GM21529 (cell line): ENCODE data around the gene COMMD3.
A peak's percentile ranks its signal among the peaks of the same experiment; 100 is the strongest.

Experiments
- ATAC-seq: cut with Tn5 transposase; IDR thresholded peaks from one replicate; pipeline ENCODE4 v1.9.1; 2021; ENCODE audit not compliant: unreplicated experiment

The COMMD3 gene

DNA sequence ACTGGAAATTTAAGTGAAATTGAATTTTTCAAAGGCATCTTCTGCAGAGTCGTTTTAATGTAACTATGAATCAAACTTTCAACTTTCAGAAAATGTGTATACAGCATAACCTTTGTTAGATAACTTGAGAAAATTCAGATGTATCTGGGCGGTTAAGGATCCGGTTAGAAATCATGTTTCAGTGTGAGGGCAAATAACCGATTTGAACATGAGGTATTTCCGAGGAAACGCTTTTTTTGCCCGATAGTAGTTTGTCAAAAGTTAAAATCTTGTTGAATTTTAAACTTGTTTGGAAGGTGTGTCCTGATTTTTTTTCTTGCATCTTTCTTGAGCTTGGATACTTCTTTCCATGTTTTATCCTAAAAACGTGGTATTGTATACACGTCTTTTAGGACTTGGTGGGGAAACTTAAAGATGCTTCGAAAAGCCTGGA is 3.4 kb downstream of the COMMD3 start:
- ATAC-seq: no peak

DNA sequence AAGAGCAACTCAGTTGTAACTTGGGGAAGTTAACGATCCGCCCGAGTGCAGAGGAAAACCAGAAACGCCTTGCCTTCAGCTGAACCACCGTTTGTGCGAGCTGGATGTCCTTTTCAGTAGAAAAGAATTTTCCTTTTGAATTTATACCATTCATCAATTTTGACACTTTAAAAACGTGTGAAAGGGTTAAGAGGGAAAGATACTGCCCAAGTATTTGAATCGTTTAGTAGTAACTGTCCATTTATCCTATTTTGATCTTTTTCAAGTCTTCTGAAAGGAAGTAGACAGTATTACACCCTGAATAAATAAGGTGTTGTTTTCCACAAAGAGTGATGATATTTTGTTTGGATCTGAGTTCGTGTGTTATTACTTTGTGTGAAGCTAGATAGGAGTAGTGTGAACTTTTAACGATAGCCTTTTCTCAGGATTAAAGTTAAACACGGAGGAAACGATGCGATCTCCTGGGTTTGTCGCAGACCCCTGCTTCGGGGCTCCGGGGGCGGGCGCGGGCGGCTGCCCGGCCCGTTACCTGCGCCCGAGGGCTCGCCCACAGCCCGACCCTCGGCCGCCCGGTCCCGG is 3.9 kb downstream of the COMMD3 start:
- no peak for ATAC-seq

DNA sequence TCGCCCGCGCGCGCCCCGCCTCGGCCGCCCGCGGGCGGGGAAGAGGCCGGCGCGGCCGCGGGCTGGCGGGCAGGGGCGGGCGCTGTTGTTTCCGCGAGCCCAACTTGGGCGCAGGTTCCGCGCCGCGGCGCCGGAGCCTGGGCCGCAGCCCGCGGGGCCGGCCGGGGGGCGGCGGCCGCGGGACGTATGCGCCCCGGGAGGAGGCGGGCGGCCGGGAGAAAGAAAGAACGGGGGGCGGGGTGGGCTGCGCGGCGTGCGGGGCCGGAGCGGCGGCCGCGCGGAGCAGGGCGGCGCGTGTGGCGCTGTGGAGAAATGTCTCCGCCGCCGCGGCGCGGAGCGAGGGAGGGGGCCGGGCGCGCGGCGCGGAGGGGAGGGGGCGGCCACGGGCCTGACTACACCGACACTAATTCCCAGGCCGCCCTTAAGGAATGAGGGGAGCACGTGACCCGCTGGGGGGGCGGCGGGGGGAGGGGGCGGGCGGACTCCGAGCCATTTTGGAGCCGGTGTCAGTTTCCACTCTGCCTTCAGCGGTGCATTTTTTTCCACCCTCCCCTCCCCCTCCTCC is 4.5 kb downstream of the COMMD3 start, which contains the start of gene BMI1:
TSS of gene BMI1 (plus strand) at position 509 of the 565 bp plus-strand sequence. CDS start 5,351 bp downstream, outside the sequence.
- ATAC-seq: peak; percentile 13

DNA sequence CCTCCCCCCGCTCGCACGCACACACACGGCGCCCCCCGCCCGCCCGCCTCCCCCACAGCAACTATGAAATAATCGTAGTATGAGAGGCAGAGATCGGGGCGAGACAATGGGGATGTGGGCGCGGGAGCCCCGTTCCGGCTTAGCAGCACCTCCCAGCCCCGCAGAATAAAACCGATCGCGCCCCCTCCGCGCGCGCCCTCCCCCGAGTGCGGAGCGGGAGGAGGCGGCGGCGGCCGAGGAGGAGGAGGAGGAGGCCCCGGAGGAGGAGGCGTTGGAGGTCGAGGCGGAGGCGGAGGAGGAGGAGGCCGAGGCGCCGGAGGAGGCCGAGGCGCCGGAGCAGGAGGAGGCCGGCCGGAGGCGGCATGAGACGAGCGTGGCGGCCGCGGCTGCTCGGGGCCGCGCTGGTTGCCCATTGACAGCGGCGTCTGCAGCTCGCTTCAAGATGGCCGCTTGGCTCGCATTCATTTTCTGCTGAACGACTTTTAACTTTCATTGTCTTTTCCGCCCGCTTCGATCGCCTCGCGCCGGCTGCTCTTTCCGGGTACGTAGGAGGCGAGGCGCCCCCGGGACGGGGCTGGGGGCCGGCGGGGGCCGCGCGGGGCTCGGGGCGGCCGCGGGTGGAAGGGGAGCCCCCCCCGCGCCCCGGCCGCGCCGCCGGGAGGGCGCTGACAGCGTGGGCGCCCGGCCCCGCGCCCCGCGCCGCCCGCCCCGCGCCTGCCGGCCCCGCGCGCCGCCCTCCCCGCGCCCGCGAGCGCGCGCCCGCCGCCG is 5.2 kb downstream of the COMMD3 start:
- no peak for ATAC-seq

DNA sequence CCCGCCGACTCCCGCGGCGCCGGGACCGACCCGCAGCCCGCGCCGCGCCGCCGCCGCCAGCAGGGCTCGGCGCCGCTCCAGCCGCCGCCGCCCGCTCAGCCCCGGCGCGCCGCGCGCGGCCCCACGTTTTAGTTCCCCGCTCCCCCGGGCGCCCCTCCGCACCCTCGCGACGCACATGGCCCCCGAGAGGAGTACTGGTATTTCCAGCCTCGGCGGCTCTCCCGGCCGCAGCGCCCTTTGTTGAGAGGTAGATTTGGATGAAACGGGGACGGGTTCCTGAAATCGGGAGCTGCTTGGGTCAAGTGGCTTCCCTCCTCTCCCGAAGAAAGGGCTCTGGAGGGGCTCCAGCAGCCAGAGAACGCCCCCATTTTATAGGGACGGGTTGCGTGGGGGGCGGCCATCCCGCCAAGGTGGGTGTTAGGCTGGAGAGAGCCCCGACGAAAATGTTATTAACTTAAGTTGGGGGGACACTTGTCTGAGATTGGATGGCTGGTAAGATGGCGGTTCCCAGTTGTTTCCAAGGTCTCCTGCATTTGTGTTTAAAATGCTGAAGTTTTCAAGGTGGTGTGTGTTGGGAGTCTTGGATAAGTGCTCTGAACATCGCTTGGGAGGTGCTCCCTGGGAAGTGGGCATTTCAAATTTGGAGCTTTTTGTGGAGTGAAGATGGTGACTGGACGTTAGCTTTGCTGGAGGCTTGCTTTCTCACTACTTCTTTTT is 5.9 kb downstream of the COMMD3 start:
- no peak for ATAC-seq

DNA sequence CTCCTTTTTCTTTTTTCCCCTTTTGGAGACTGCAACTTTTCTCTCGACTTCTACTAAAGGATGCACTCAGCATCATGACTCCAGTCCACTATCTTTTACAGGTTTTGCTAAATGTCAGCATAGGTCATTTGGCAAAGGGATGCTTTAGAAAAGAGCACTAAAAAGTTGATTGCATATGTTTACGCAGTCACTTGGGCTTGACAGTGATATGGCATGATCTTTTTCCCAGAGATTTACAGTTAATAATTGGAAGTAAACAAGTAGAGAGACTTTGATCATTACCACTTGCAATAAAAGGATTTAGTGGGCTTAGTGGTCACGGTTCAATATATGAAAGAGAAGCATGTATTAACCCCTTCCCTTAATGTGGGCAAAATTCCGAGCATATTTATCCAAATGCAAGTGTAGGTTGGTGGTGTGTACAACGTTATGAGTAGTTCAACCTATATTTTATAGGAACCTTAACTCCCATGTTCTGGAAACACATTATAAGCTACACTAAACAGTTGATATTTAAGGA is 6.5 kb downstream of the COMMD3 start:
- ATAC-seq: no peak

DNA sequence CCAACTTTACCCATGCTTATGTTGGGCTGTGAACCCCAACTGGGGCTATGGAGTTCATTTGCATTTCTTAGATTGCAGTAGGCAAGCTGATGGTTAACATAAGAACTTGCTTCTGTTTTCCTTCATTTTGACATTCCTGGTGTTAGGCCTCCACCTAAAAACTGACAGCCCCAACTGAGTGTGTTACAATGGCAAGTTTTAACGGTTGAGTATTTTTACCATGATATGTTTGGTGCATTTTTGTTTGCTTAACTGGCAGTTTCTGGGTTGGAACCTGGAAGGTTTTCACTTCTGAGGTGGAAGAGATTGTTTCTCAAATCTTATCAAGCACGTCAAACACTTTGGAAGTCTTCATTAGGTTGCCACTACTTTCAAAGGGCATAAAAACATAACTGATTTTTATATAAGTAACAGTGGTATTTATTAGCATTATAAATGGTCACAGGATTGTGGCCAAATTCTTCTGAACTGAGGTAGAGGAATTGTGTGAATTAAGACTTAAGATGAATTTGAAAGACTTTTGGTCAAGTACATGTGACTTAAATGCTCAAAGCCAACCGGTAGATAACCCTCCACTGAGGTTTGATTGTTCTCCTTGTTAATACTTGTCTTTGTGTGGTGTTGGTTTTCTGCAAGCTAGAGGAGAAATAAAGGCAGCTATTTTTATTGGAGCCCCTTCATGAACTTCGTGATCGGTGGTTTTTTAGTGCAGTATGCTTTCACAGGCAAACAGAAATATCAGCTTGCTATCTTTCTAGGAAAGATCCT is 7.5 kb downstream of the COMMD3 start:
- ATAC-seq: no peak

DNA sequence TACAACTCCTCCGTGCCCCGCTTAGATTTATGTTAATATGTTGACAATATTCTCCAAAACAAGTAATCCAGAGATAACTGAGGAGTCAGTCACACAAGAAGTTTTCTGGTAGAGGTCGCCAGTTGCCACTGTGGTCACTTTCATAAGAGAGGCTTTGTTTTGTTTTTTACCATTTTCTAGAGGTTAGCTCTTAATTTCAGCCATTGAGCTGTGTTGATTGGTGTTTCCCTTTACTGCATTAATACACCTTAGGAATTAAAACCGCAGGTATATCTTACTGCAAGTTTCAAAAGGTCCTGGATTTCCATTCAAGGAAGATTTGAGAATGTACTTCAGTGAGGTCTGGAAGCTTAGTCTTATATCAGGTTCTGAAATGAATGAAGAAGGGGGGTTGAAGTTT is 8.2 kb downstream of the COMMD3 start:
- no peak for ATAC-seq

DNA sequence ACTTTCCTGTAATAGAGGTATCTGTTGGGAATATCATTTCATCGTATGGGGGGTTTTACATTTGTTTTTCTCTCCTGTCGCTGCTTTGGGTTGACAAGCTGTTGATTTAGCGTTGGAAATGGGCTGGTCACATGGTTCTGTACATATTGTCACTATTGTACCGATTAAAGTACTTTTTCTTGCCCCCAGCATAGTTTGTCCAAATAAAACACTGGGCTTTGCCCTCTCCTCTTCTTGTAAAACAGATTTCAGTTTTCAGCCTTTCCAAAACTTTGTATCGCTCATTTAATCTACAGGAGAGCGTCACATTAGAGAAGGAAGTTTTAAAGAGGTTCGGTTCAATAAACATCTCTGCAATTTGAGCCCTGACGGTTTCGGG is 8.7 kb downstream of the COMMD3 start:
- ATAC-seq: no peak

DNA sequence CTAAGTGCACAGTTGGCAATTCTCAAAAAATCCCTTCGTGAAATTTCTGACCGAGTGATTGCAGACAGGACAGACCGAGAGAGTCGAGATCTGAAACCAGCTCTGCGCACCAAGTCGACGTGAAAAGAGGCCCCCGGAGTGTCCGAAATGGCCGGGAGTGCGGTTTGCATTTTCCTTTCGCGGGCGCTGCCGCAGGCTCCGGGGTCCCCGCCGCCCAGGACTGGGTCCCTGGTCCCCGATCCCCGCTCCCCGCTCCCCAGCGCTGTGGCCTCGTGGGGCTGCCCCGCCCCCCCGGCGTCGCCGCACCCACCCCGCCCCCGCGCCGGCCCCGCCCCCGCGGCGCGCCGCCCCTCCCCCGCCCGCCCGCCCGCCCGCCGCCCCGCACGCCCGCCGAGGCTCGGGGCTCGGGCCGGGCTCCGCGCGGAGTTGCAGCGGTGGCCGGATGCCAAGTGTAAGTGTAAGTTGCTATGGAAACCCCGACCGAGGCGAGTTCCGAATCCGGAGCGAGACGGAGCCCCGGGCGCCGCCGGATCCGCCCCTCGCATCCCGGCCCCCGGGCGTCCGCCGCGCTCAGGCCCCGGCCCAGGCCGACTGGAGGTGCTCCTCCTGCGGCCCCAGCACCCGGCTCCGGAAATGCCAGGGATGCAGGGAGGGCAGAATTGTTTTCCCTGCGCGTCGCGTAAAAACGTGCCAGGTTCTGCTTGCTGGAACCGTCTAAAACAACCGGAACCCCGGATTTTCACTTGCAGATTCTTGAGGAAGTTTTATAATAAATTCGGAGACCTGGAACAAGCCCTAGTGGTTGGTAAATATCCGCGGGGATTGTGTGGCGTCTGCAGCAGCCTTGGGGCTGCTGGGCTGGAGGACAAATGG is 9.3 kb downstream of the COMMD3 start:
- ATAC-seq: peak; percentile 51

DNA sequence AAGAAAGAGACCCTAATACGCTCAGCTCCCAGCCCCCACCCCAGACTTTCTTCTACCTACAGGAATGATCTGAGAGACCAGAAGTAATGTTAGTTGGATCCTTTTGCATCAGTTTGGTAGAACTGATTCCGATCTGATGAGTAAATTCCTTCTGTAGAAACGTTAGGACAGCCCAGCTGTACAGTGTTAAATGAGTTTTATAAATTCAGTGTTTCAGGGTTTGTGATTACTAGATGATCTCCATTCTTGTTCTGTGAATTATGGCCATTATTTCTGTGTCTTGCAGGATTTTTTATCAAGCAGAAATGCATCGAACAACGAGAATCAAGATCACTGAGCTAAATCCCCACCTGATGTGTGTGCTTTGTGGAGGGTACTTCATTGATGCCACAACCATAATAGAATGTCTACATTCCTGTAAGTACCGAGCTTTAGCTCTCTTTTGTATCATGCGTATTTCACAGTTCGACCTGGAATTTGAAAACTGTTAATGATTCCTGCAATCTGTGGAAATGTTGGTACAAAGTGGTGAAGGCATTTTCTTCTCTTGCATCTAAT is 10.0 kb downstream of the COMMD3 start:
- ATAC-seq: no peak

DNA sequence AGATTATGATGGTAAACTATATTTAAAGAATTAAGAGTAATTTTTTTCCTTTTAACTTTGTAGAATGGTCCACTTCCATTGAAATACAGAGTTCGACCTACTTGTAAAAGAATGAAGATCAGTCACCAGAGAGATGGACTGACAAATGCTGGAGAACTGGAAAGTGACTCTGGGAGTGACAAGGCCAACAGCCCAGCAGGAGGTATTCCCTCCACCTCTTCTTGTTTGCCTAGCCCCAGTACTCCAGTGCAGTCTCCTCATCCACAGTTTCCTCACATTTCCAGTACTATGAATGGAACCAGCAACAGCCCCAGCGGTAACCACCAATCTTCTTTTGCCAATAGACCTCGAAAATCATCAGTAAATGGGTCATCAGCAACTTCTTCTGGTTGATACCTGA is 13.0 kb downstream of the COMMD3 start:
- ATAC-seq: no peak

DNA sequence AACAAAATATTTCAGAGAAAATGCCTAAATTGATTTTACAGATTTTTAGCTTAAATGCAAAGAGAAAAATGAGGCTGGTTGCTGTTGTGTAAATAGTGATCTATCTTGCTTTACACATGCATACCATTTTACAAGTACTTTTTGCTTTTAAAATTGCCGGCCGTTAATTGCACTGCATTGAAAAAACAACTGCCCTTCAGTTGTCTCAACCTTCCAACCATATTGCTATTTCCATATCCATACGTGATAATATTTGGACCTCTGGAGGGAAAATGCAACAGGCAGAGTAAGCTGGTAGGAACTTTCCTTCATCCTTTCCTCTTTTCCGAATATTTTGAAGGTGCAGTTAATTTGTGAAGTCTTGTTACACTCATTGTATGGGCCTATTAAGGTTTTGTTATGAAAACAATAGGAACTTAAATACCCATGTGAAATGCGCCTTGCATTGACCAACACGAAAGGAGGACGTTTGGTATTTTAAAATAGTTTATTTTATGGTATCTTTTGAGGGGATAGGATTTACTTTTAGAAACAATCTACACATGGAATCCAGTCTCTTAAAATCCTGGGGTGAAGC is 16.0 kb downstream of the COMMD3 start:
- no peak for ATAC-seq

DNA sequence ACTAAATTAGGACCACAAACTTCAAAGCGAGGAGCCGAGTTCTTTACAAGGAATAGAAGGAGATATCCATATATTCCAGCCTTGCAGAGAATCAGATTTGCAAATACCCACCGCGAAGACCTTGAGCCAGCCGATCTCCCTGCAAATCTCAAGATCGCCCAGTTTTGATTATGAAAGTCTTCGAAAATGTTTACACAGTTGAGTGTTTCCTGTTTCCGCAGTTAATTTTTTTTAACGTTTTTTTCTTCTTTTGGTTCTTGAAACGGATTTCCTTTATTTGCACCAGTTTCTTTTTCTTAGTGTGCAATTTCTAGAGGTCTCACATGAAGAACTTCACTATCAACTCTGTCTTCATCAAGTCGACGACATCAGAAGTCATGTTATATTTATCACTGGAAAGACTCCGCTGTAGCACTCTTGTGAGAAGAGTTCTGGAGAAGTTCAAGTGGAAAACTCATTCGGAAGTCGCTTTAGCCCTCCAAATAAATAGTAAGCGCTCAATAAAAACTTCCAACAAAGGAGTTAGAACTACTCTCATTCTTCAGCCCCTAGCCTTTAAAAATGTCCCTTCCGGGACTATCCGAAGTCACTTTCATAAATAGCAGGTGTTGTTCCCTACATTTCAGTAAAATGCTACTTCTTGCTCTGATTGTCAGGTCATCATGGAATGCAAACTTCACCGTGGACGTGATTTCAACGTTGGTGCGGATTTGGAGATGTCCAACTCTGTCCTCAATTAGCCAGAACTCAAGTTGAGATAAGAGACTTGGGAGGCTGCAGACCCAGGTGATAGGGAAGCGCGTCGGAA is 17.2 kb downstream of the COMMD3 start:
- no peak for ATAC-seq

DNA sequence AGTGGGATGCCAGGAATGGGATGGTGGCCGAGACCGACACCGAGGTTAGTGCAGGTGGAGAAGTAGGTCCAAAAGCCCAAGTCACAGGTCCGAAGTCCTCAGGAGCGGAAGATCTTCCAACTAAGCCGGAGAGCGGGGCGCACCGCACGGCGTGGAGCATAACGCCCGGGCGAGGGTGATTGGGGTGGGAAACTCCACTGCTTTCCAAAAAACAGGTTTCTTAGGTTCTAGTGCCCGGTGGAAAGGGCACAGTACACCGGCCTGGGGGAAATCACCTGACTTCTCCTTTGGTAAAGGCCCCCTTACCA is 17.7 kb downstream of the COMMD3 start:
- ATAC-seq: no peak

DNA sequence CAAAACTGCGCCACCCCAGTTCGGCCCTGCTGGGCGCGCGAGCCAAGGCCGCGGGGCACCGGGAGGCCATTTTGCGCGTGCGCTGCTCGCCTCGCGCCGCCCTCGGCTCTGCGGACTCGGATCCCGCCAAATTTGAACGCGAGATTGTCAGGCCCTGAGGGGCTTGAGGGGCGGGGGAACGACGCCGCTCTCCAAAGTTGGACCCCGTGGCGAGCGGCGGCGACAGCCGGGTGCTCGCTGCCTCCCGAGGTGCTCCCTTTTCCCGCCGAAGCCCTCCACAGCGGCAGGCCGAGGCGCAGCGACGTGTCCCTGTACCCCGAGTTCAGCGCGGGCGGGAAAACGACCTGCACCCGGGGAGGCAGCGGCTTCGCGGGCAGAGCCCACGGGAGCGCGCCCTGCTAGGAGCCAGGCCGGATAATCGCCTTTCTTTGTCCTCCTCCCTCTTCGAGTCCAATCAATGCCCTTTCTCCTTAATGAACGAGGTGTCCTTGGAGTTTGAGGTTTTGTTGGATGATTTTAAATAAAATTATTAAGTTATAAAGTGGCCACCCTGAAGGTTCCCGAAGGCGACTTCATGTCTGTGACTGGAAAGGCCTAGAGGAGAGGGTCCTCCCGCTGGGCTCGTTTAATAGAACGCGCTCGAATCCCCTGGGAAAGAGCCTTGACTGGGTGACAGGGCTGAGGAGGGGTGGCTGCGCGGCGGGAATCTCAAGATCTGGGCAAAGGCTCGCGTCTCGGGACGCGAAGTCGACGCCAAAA is 18.4 kb downstream of the COMMD3 start:
- no peak for ATAC-seq

DNA sequence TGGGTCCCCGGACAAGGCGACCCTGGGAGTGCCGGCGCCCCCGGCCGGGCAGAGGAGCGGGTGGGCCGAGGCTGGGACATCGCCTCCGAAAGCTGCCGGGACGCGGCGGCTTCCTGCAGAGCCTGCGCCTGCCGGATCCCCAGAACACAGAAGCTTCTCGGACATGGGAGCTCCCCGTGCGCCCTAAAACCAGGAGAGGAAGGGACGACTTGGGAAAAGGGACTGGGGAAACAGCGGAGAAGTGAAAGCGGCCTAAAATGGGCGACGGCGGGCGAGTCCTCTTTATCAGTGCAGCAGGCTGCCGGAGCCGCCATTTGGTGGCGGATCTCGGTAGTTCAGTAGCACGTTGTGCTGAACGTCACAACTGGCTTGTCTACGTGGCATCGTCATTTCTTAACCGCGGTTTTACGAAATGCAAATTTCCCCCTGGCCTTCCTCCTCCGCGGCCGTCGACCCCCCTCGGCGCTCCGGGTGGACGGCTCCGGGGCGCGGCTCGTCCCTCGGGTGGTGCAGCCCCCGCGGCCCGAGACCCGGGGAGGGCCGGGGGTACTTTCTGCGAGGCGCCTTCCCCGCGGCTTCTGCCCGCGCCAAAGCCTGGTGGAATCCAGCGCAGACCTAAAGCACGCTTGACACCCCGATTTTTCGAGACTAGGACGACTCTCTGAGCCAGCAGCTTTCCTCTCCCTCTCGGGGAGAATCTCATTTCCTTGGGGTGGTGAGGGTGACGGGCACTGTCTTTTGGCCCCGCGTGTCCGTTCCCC is 19.2 kb downstream of the COMMD3 start:
- ATAC-seq: peak; percentile 48
